GM19025 (cell line): ENCODE data around the gene SPINK5.
"Not testable (repeated sequence)": the region's sequence is repeated elsewhere in the genome, so short reads cannot be mapped to it uniquely, and the experiment has no call there.

Experiments
- ATAC-seq: cut with Tn5 transposase; IDR thresholded peaks from one replicate; pipeline ENCODE4 v1.9.1; 2021; ENCODE audit warnings: mild to moderate bottlenecking, low read depth, moderate library complexity; ENCODE audit not compliant: unreplicated experiment

Gene SPINK5, protein sequence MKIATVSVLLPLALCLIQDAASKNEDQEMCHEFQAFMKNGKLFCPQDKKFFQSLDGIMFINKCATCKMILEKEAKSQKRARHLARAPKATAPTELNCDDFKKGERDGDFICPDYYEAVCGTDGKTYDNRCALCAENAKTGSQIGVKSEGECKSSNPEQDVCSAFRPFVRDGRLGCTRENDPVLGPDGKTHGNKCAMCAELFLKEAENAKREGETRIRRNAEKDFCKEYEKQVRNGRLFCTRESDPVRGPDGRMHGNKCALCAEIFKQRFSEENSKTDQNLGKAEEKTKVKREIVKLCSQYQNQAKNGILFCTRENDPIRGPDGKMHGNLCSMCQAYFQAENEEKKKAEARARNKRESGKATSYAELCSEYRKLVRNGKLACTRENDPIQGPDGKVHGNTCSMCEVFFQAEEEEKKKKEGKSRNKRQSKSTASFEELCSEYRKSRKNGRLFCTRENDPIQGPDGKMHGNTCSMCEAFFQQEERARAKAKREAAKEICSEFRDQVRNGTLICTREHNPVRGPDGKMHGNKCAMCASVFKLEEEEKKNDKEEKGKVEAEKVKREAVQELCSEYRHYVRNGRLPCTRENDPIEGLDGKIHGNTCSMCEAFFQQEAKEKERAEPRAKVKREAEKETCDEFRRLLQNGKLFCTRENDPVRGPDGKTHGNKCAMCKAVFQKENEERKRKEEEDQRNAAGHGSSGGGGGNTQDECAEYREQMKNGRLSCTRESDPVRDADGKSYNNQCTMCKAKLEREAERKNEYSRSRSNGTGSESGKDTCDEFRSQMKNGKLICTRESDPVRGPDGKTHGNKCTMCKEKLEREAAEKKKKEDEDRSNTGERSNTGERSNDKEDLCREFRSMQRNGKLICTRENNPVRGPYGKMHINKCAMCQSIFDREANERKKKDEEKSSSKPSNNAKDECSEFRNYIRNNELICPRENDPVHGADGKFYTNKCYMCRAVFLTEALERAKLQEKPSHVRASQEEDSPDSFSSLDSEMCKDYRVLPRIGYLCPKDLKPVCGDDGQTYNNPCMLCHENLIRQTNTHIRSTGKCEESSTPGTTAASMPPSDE

DNA sequence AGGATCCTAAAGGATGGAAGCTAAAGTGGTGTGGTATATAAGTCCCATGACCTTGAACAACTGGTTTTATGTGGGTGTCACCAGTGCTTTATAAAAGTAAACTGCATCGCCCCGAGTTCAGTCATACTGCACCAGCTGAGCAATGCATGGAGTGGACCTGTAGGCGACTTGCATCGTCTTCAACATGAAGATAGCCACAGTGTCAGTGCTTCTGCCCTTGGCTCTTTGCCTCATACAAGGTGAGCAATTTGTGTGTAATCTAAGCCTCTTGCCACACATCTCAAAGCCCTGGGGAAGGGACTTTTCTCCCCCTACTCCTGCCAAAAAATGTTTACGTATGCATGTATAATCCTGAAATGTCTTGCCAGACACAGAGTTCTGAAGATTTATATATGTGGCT lies at the start of gene SPINK5:
TSS of gene SPINK5 (plus strand) at position 120 of the 400 bp plus-strand sequence. CDS start at position 185, 65 bp downstream.
- no peak for ATAC-seq

DNA sequence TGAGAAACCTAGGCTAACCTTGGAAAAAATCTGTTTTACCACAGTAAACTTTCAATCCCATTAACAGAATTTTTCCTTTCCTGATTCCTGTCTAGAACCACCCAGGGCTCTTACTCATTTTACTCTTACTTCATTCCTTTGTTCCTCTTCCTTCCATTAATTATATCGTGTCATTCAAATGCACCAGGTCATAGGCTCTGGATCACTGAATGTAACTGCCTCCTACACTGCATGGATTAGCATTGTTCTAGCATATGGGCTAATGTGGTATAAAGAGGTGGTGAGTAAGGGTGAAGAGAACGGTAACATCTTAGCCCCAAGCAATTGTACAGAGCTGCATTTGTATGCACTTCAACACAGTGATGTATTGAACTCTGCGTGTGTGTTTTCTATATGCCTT lies 49.5 kb upstream of the SPINK5 start:
- ATAC-seq: no peak

DNA sequence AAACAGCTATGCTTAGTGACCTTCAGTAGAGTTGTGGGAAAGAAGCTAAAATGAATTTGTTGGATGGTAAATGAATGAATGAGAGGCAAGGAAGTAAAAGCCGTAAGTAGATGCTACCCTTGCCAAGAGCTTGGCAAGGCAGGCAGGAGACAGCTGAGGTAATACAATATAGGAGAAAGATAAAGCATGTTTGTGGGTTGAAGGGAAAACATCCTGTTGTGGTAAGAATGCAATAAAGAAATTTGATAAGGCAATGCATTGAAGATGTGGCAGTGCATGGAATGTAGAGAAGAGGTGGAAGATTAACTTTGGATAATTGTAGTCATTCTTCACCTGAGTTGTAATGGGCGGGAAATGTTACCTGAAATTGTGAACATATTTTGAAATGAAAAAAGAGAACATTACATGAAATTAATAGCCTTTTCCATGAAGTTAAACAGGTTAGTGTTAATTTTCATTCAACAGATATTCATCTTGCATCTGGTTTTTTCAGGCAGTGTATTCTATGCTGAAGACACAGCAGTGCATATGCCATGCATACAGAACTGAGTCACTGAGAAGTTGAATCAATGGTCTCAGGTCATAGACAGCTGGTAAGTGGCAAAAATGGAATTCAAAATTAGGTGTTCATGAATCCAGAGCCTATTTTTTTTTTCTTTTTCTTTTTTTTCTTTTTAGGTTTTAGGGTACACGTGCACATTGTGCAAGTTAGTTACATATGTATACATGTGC lies 43.4 kb upstream of the SPINK5 start:
- ATAC-seq: no peak

DNA sequence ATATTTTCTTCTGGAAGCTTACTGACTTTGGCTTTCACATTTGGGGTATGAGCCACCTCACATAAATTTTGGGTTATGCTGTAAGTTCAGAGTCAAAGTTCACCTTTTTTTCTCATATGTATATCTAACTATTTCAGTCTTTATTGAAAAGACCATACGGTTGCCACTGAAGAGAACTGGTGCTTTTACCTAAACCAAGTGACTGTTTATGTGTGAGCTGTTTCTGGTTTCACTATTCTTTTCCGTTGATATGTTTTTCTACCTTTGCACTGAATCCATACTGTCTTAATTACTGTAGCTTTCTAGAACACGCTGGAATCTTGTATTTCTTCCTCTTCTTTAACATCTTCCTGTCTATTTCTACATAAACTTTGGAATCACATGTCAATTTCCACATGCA lies 36.3 kb upstream of the SPINK5 start:
- no peak for ATAC-seq

DNA sequence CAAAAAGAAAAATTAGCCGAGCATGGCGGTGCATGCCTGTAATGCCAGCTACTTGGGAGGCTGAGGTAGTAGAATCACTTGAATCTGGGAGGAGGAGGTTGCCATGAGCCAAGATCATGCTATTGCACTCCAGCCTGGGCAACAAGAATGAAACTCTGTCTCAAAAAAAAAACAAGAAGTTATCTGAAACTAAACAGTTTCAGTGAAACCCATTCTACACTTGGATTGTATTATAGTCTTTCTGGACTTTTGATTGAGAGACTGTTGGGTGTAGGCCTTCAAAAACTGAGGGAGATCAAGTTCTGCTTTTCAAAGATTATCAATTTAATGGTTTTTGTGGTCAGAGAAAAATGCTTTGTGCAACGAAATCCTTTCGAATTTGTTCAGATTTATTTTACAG lies 34.6 kb upstream of the SPINK5 start:
- no peak for ATAC-seq

DNA sequence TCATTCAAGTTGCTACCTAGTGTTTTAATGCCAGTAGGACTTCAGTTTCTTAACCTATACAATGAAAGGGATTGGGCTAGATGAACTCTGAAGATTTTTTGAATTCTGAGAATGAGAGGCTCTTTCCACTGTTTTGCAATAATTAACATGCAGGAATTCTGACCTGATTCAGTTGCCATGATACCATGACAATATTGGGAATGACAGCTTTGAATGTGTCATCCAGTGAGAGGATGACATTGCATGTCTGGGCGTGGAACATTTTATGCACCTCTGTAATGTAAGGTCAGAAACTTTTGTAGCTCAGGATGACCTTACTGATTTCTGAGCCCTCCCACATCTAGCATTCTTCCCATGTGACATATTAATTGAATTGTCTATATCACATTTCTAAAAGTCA lies 30.6 kb upstream of the SPINK5 start:
- ATAC-seq: no peak

DNA sequence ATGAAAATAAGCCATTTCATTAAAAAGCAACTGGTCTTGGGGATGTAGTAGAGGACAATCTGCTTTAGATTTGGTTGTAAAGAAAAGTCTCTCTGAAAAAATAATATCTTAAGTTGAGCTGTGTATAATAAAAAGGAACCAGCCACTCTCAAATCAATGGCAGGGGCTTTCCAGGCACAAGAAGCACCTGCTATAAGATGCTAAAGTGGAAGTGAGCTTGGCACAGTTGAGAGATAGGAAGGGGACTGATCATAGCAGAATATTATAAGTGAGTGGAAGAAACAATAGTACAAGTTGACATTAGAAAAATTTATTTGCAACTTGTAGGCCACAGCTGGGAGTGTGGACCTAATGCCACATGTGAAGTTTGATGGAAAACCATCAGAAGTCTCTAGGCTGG lies 28.1 kb upstream of the SPINK5 start:
- no peak for ATAC-seq

DNA sequence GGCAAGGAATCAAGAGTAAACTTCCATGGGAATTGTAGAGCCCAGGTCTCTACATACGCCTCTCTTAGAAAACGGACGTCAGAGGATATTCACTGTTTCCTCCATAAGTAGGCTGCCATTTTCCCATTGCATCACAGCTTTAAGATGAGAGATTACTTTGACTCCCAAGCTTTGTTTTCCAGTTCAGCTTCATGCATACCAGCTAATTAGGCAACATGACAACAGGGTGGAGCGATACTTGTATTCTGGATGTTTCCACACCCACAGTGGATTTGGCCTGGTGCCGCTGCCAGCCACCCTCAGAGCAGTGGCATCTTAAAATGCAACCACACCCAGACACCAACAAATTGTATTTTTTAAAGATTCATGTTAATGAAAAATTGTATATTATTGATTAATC lies 20.9 kb upstream of the SPINK5 start:
- no peak for ATAC-seq

DNA sequence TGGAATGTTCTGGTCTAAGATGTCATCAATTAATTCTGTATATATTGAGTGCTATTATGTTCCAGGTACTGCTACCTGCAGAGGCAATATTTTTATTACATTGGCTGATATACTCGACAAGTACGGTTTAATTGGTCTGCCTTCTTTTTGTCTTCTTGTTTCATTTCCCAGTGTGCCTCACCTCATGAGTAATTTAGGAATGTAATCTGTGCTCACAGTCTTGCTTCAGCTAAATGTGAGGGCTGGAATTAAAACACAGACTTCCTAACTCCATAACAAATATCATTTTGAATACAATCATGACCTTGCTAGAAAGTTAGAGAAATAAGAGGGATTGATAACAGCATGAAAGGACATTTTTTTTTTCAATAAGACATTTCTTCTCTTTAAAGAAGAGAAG lies 20.1 kb upstream of the SPINK5 start:
- no peak for ATAC-seq

DNA sequence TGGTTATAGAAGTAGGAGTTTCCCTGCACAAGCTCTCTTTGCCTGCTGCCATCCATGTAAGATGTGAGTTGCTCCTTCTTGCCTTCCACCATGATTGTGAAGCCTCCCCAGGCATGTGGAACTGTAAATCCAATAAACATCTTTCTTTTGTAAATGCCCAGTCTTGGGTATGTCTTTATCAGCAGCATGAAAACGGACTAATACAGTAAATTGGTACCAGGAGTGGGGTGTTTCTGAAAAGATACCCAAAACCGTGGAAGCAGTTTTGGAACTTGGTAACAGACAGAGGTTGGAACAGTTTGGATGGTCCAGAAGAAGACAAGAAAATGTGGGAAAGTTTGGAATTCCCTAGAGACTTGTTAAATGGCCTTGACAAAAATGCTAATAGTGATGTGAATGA lies 8.6 kb upstream of the SPINK5 start:
- ATAC-seq: not testable (repeated sequence)

DNA sequence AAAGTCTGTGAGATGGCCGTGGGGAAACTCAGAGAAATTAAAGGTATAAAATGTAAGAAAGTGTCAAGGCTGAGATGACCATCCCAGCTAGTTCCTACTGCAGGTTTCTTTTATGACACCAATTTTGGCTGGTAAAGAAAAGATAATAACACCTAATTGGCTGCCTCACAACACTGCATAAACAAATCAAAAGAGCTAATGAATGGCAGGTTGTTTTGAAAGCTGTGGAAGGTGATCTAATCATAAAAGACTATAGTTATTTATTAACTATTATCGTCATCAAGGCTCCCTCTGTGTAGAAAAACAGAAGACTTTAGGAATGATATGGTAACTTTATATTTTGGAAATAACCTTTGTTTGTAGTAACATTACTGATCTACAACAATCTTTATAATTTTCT lies 3.5 kb upstream of the SPINK5 start:
- no peak for ATAC-seq

DNA sequence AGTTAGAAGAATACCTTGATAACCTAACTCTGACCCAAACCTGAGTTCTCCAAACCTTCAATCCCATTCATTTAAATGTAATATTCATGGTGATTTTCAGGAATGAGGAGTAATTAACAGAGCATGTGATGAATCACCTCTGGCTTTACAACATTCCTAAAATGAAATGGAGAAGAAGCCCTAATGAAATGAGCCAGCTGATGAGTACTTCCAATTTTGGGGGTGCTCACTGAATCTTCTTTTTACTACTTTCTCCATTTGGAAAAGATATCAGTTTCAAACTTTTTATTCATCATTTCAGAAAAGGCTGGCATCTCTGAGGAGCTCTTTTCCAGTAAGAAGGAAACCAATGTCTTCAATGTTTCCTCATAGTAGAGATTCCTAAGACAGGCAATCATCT lies 2.9 kb upstream of the SPINK5 start:
- ATAC-seq: no peak

DNA sequence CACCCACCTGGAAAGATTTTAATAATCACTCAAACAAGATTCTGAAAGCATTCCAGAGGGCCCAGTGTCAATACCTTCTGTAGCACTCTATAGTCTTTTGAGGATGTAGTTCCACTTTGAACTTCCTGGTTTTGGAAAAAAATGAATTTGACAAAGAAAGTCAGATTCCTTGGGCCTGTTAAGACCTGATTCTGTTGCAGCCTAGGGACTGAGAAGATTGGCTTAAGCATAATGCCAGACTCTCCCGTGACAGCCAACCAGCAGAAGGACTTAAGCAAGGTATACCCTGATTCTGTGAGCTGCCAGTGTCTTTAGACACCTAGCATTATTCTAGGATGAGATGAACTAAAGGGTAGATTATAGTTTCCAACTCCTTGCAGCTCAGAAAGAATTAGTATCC lies 6.8 kb downstream of the SPINK5 start:
- no peak for ATAC-seq

DNA sequence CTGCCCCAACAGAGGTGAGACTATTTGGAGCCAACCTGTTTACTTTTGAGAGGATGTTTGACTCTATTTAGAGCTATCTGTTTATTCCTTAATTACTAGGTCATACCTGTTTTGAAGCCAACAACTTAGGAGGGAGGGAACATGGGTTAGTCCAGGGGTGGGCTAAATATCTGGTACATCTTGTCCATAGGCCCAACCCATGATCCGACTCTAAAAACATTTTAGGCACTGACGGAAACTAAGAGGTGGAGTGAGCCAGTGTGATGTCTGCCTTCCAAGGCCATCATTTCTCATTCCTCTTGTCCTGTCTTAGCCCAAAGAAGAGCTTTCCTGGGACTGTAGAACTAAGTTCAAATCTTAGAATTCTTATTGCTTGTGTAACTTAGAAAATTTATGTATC lies 8.4 kb downstream of the SPINK5 start:
- ATAC-seq: no peak

DNA sequence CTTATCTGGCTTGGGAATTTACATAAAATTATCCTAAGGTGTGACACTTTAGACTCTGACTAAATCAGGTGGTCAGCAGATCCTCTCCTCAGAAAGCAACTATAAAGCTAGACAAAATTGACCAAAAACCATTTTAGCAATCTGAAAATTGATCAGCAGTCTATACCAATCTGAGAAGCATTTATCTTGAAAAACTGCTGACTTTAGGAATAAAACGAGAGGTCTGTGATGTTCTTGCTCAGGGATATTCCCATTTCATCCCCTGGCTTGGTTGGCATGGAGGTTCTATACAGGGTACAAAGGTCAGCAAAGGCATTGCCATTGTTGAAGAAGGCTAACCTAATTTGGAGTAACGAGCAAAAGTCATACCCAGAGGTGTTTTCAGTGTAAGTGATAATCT lies 11.7 kb downstream of the SPINK5 start:
- ATAC-seq: no peak

DNA sequence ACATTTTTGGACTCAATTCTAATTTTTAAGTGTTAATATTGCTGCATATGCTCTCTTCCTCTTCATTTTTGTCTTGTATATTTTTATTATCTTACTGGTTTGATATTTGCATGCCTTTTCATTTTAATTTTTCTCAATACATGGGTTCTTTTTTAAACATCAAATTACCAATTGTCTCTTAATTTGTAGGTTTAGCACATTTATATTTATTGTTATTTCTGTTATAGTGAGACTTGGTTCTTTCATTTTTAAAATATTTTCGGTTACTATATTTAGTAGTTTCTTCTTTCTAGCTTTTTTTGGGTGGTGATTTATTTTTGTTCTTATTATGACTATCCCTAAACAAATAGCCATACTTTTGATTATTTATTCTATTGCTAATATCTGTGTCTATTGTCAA lies 19.4 kb downstream of the SPINK5 start:
- ATAC-seq: no peak

DNA sequence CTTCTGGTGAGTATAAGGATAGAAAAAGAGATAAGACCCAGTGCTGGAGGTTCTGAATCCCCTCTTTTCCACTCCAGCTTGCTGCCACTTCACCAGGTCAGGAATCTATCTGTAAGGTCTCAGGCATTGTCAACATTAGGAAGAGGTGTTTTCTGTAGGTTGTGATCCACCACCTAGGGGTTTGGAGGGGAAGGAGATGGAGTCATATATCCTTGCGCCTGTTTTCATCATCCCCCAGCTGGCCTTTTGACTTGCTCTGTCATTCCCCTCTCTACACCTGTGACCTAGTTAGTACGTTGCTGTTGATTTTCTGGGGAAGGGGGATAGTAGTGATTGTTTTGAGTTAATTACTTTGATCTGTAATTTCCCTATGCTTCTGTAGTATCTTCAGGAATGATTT lies 20.5 kb downstream of the SPINK5 start:
- ATAC-seq: no peak

DNA sequence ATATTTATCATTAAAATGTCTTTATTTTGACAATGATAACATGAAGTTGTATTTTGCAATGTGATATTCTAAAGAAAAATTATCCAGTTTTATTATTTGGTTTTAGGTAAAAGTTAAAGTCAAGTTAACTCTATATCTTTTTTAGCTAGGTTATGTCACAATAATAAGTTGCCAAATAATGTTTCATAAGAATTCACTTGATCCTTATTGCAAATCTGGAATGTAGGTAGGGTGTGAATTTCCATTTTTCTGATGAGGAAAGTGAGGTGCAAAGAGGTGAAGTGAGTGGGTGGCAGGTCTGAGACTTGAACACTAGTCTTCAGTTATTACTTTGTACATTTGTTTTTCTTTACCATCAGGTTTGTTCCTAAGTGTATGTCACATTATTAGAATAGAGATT lies 21.5 kb downstream of the SPINK5 start:
- ATAC-seq: no peak

DNA sequence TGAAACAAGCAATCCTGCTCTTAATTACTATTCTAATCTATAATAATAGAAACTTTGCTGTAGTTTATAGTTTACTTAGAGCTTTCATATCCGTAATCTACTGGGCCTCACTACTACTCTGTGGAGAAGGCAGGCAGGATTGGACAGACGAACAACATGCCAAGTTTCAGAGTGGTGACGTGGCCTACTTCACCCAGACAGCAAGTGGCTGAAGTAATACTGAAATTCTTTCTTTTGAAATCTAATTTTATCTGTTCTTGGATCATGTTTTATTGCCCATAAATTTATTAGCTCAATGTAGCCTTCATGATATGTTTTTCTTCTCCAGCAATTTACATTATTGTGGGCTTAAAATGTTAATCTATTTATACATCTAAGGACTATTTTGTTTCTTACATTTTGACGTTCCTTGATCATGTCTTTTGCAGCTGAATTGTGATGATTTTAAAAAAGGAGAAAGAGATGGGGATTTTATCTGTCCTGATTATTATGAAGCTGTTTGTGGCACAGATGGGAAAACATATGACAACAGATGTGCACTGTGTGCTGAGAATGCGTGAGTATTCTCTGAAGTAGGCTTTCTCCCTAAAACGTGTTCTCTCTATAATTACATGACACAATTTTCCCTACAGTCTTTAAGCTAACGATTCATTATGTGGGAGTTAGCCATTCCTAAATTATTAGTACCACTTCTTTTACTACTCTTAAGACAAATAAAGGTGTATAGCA lies 22.4 kb downstream of the SPINK5 start:
- ATAC-seq: no peak

DNA sequence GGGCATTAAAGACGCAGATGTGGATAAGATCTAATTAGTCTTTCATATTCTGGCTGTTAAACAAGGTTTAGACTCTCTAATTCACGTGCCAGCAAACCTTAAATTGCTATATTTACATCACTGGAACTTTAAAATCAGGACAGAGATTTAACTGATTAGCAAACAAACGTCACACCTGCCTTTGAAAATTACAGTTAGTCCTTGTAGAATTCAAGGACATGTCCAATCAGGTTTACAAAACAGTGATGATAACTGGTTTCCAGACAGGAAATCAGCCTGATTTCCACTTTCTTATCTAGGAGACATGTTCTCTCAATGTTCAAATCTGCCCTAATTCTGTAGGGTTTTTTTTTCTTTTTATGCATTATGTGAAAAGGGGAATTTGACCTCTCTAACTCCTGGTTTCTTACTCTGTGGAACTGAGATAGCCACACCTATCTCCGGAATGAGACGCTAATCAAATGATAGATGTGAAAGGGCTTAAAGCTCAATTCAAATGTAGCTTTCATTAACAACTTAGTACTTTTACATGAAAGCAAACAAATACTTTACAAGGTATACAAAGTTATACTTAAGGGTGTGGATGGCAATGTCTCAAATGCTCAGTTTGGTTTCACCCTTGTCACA lies 26.5 kb downstream of the SPINK5 start:
- ATAC-seq: no peak
